H1 (cell line): ENCODE data around the gene PCGF3. TPM values are rescaled to one million over a fixed set of nuclear protein-coding genes. Genes with fewer than 3 reads are reported as not detected.

Source experiments
- EZH2 ChIP-seq: fragments of 200-600 bp; sonication (generic); IDR thresholded peaks from 2 replicates; pipeline ENCODE4 v1.7.1; 2012; ENCODE audit warnings: low read depth, mild to moderate bottlenecking, moderate library complexity, low read length, inconsistent platforms; ENCODE audit not compliant: severe bottlenecking
- GTF2F1 ChIP-seq: IDR thresholded peaks from 2 replicates; pipeline ENCODE4 v1.6.1; 2012; ENCODE audit warnings: low read depth, low read length, improper control_type of control experiment, borderline replicate concordance
- HDAC2 ChIP-seq, 2 experiments: fragments of 300-600 bp in 1 of 2; sonication (generic) in 1 of 2; IDR thresholded peaks; 2 replicates each; pipeline ENCODE4 v1.6.1; 2011 to 2012; ENCODE audit warnings: low read depth in 2 of 2, low read length in 2 of 2, mild to moderate bottlenecking in 2 of 2, moderate library complexity in 2 of 2, borderline replicate concordance in 1 of 2, inconsistent platforms in 1 of 2
- SIRT6 ChIP-seq: IDR thresholded peaks from one replicate; pipeline ENCODE4 v1.7.1; 2012; ENCODE audit warnings: low read length, inconsistent platforms
- SUZ12 ChIP-seq: fragments of 200-600 bp; sonication (generic); IDR thresholded peaks from 2 replicates; pipeline ENCODE4 v1.6.1; 2012; ENCODE audit warnings: mild to moderate bottlenecking, inconsistent platforms, low read length, moderate library complexity, mixed read lengths
- polyA plus RNA-seq, 7 experiments: library from polyadenylated mRNA; depleted of rRNA in 3 of 7; stranded (reverse) in 5 of 7; unstranded in 2 of 7; fragments of >200 nt in 5 of 7; fragments of 200-250 nt in 2 of 7; gene quantifications; 1 replicate in 5 of 7; 2 replicates in 1 of 7; 4 replicates in 1 of 7; pipeline versions ENCODE4 v1.2.1 to v1.2.3, GENCODE V29; 2011 to 2013; ENCODE audit warnings: missing spikeins in 2 of 7, mixed read lengths in 2 of 7
- total RNA-seq: library from RNA; stranded (reverse); fragmentation: NEBNext Ultra II Directional; extraction: Animal tissue kit (Norgen Biotek cat#: 25700); gene quantifications from 2 replicates; pipeline ENCODE4 v1.2.1, GENCODE V29; 2021
- TF ChIP-seq, protein P1 (sequence below): fragments of 300-600 bp; sonication (generic); IDR thresholded peaks from 2 replicates; pipeline ENCODE4 v1.7.1; 2012; ENCODE audit warnings: low read length, moderate library complexity, mild to moderate bottlenecking, inconsistent platforms; ENCODE audit not compliant: insufficient replicate concordance
- TF ChIP-seq, protein P2 (sequence below), 3 experiments: IDR thresholded peaks; 1 replicate in 2 of 3; 2 replicates in 1 of 3; pipeline versions ENCODE4 v1.5.1 to v1.6.1; 2011; ENCODE audit warnings: low read length in 3 of 3, mild to moderate bottlenecking in 3 of 3, inconsistent platforms in 2 of 3, low read depth in 1 of 3, moderate library complexity in 1 of 3; ENCODE audit not compliant: insufficient read depth in 1 of 3; ENCODE audit errors: control extremely low read depth in 1 of 3

The PCGF3 gene
- total and polyA plus RNA-seq, 2 of the 8 experiments (the other 6 are each of a cell fraction or from before 2014, with no cell fraction given) = 52.7 to 52.9 TPM

- TF ChIP-seq, protein P1, sequence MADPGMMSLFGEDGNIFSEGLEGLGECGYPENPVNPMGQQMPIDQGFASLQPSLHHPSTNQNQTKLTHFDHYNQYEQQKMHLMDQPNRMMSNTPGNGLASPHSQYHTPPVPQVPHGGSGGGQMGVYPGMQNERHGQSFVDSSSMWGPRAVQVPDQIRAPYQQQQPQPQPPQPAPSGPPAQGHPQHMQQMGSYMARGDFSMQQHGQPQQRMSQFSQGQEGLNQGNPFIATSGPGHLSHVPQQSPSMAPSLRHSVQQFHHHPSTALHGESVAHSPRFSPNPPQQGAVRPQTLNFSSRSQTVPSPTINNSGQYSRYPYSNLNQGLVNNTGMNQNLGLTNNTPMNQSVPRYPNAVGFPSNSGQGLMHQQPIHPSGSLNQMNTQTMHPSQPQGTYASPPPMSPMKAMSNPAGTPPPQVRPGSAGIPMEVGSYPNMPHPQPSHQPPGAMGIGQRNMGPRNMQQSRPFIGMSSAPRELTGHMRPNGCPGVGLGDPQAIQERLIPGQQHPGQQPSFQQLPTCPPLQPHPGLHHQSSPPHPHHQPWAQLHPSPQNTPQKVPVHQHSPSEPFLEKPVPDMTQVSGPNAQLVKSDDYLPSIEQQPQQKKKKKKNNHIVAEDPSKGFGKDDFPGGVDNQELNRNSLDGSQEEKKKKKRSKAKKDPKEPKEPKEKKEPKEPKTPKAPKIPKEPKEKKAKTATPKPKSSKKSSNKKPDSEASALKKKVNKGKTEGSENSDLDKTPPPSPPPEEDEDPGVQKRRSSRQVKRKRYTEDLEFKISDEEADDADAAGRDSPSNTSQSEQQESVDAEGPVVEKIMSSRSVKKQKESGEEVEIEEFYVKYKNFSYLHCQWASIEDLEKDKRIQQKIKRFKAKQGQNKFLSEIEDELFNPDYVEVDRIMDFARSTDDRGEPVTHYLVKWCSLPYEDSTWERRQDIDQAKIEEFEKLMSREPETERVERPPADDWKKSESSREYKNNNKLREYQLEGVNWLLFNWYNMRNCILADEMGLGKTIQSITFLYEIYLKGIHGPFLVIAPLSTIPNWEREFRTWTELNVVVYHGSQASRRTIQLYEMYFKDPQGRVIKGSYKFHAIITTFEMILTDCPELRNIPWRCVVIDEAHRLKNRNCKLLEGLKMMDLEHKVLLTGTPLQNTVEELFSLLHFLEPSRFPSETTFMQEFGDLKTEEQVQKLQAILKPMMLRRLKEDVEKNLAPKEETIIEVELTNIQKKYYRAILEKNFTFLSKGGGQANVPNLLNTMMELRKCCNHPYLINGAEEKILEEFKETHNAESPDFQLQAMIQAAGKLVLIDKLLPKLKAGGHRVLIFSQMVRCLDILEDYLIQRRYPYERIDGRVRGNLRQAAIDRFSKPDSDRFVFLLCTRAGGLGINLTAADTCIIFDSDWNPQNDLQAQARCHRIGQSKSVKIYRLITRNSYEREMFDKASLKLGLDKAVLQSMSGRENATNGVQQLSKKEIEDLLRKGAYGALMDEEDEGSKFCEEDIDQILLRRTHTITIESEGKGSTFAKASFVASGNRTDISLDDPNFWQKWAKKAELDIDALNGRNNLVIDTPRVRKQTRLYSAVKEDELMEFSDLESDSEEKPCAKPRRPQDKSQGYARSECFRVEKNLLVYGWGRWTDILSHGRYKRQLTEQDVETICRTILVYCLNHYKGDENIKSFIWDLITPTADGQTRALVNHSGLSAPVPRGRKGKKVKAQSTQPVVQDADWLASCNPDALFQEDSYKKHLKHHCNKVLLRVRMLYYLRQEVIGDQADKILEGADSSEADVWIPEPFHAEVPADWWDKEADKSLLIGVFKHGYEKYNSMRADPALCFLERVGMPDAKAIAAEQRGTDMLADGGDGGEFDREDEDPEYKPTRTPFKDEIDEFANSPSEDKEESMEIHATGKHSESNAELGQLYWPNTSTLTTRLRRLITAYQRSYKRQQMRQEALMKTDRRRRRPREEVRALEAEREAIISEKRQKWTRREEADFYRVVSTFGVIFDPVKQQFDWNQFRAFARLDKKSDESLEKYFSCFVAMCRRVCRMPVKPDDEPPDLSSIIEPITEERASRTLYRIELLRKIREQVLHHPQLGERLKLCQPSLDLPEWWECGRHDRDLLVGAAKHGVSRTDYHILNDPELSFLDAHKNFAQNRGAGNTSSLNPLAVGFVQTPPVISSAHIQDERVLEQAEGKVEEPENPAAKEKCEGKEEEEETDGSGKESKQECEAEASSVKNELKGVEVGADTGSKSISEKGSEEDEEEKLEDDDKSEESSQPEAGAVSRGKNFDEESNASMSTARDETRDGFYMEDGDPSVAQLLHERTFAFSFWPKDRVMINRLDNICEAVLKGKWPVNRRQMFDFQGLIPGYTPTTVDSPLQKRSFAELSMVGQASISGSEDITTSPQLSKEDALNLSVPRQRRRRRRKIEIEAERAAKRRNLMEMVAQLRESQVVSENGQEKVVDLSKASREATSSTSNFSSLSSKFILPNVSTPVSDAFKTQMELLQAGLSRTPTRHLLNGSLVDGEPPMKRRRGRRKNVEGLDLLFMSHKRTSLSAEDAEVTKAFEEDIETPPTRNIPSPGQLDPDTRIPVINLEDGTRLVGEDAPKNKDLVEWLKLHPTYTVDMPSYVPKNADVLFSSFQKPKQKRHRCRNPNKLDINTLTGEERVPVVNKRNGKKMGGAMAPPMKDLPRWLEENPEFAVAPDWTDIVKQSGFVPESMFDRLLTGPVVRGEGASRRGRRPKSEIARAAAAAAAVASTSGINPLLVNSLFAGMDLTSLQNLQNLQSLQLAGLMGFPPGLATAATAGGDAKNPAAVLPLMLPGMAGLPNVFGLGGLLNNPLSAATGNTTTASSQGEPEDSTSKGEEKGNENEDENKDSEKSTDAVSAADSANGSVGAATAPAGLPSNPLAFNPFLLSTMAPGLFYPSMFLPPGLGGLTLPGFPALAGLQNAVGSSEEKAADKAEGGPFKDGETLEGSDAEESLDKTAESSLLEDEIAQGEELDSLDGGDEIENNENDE = no peak
- TF ChIP-seq, protein P2, sequence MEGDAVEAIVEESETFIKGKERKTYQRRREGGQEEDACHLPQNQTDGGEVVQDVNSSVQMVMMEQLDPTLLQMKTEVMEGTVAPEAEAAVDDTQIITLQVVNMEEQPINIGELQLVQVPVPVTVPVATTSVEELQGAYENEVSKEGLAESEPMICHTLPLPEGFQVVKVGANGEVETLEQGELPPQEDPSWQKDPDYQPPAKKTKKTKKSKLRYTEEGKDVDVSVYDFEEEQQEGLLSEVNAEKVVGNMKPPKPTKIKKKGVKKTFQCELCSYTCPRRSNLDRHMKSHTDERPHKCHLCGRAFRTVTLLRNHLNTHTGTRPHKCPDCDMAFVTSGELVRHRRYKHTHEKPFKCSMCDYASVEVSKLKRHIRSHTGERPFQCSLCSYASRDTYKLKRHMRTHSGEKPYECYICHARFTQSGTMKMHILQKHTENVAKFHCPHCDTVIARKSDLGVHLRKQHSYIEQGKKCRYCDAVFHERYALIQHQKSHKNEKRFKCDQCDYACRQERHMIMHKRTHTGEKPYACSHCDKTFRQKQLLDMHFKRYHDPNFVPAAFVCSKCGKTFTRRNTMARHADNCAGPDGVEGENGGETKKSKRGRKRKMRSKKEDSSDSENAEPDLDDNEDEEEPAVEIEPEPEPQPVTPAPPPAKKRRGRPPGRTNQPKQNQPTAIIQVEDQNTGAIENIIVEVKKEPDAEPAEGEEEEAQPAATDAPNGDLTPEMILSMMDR (IDR thresholded peaks at IDR 0.05; ENCODE audit: control extremely low read depth in 1 of 3, insufficient read depth in 1 of 3, low read depth in 1 of 3, low read length in 3 of 3) = no peak
- TF ChIP-seq GTF2F1 (no peak; the same call in 1 of the 2 replicates), EZH2 (no peak), SUZ12 (no peak), SIRT6 (no peak), HDAC2 (IDR thresholded peaks at IDR 0.05; ENCODE audit: borderline replicate concordance in 1 of 2, low read depth in 2 of 2, low read length in 2 of 2) (no peak)
These were observed 76.0 kb downstream of the PCGF3 start (continued) for GRCh38 chr4:781493-782216.
